Breast epithelium (tissue), 4 donors: ENCODE data around the gene AP1AR. TPM values are rescaled to one million over a fixed set of nuclear protein-coding genes. Genes with fewer than 3 reads are reported as not detected.

Experiments
- DNase-seq, 2 donors: peaks; one replicate each; pipeline ENCODE4 v3.0.0-alpha.2; 2019; ENCODE audit warnings: low spot score in 2 of 2
- H3K27ac ChIP-seq, 2 donors: fragments of 200-600 bp; sonication (generic) in 1 of 2; one replicate each; pipeline ENCODE4 v1.5.1; 2016 to 2019; ENCODE audit warnings: mild to moderate bottlenecking in 1 of 2
- H3K27me3 ChIP-seq, 2 donors: fragments of 200-600 bp; sonication (generic) in 1 of 2; one replicate each; pipeline versions ENCODE4 v1.5.1 to v1.6.0; 2017 to 2019; ENCODE audit warnings: control low read depth in 1 of 2, mild to moderate bottlenecking in 1 of 2
- H3K36me3 ChIP-seq: fragments of 200-600 bp; one replicate; pipeline ENCODE4 v1.5.1; 2019
- H3K4me1 ChIP-seq, 2 donors: fragments of 200-600 bp; sonication (generic); one replicate each; pipeline ENCODE4 v1.5.1; 2016 to 2019; ENCODE audit warnings: control low read depth in 1 of 2
- H3K4me3 ChIP-seq, 3 donors: fragments of 200-600 bp; sonication (generic); 1 replicate in 2 of 3; 2 replicates in 1 of 3; pipeline ENCODE4 v1.5.1; 2016 to 2019; ENCODE audit warnings: mild to moderate bottlenecking in 3 of 3, moderate library complexity in 2 of 3
- H3K9me3 ChIP-seq, 2 donors: fragments of 200-600 bp; sonication (generic) in 1 of 2; one replicate each; pipeline ENCODE4 v1.5.1; 2016 to 2019; ENCODE audit warnings: control low read depth in 1 of 2
- CTCF ChIP-seq, 3 donors: fragments of 450-650 bp; IDR thresholded peaks; one replicate each; pipeline ENCODE4 v1.5.1; 2016 to 2017; ENCODE audit warnings: antibody characterized with exemption in 3 of 3, mild to moderate bottlenecking in 3 of 3, moderate library complexity in 3 of 3
- POLR2A ChIP-seq: fragments of 450-650 bp; IDR thresholded peaks from one replicate; pipeline ENCODE4 v1.6.1; 2016; ENCODE audit warnings: antibody characterized with exemption, mild to moderate bottlenecking, moderate library complexity
- POLR2AphosphoS5 ChIP-seq, 3 donors: sonication (generic); formaldehyde crosslinking; IDR thresholded peaks; one replicate each; pipeline ENCODE4 v1.6.1; 2017; ENCODE audit warnings: antibody characterized with exemption in 3 of 3
- intact Hi-C: fragments of 100-400 bp; cut with DNase I; formaldehyde crosslinking; loops from one replicate; pipeline ENCODE4 v1.15.1; 2023; ENCODE audit warnings: low total_unique reads
- total RNA-seq, 3 donors: library from RNA; depleted of rRNA; stranded (reverse); fragments of >200 nt; gene quantifications; one replicate each; pipeline ENCODE4 v1.1.0, GENCODE V29; 2016

AP1AR gene
- total RNA-seq, 3 donors from 2014 or later: 20.2 to 36.1 (median 23.6) TPM

DNA sequence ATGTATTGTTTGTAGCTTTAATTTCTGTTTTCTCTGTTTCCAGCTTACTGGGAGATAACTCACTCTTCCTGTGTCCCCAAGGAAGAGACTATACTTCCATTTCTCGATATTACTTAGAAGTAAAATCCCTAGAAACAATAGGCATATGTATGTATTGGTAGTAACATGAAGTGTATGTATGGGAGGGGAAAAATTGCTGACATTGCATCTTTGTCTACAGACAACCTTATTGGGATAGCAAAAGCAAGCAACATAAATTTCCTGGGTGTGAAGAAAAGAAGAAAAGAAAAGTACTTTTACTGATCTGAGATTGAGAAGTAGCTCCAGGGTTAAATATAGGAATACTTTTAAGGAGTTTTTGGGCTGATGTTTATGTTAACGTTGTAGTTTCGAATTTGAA lies 15.4 kb downstream of the AP1AR start:
- Histone ChIP-seq H3K36me3 (no peaks in the 10 kb centered on the region), H3K27me3 (no peaks in the 10 kb centered on the region), H3K9me3 (no peaks in the 10 kb centered on the region), H3K4me3 (no peak overlapping the region), H3K27ac (no peak overlapping the region), H3K4me1 (no peaks in the 10 kb centered on the region)
- no peak for DNase-seq
- no peak for TF ChIP-seq POLR2AphosphoS5 (IDR thresholded peaks at IDR 0.05)
- no peak for TF ChIP-seq POLR2A
- TF ChIP-seq CTCF (IDR thresholded peaks at IDR 0.05): no peak
- intact Hi-C loops: loop anchor here (10.0 kb wide), 1 partner anchor 112 kb away; no protein-coding TSS in a partner anchor

DNA sequence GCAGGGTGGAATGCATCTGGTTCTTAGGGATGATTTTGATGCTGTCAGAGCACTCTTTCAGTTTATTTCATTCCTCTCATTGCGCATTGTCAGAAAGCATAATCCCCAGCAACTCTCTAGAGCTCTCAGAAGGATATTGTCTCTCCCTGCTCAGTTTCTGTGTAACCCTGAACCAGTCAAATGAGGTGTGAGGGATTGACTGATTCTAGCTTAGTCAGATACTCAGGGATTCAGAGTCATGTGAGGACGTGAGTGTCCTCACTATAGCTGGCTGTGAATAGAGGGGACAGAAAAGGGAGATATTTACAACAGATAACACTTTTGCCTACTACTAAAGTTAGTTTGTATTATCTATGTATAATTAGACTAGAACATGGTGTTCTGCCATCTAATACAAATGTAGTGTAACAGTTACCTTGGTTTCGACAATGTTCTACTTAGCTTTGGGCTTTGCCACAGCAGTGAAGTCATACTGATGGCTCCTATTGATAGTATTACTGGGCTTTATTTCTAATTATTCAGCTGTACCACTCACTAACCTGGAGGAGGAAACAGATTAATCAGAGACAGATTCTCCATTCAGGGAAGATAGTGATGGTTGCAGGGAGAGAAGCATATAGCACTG lies 19.5 kb downstream of the AP1AR start:
- DNase-seq: no peak
- no peak overlapping the region for H3K27ac ChIP-seq
- H3K4me3 ChIP-seq: no peak overlapping the region
- no peaks in the 10 kb centered on the region for H3K4me1 ChIP-seq
- H3K9me3 ChIP-seq: no peaks in the 10 kb centered on the region
- intact Hi-C loops: no loop called here
- TF ChIP-seq POLR2AphosphoS5 (IDR thresholded peaks at IDR 0.05) (no peak), POLR2A (no peak), CTCF (IDR thresholded peaks at IDR 0.05) (no peak)
- H3K36me3 ChIP-seq: no peaks in the 10 kb centered on the region
- no peaks in the 10 kb centered on the region for H3K27me3 ChIP-seq

GRCh38 chr4:112252234-112252633 lies 20.6 kb downstream of the AP1AR start:
- Histone ChIP-seq H3K27ac (no peak overlapping the region), H3K4me3 (no peak overlapping the region), H3K4me1 (no peaks in the 10 kb centered on the region), H3K9me3 (no peaks in the 10 kb centered on the region), H3K36me3 (no peaks in the 10 kb centered on the region), H3K27me3 (no peaks in the 10 kb centered on the region)
- no peak for DNase-seq
- intact Hi-C loops: no loop called here
- no peak for TF ChIP-seq POLR2A
- no peak for TF ChIP-seq CTCF (IDR thresholded peaks at IDR 0.05)
- TF ChIP-seq POLR2AphosphoS5 (IDR thresholded peaks at IDR 0.05): no peak

DNA sequence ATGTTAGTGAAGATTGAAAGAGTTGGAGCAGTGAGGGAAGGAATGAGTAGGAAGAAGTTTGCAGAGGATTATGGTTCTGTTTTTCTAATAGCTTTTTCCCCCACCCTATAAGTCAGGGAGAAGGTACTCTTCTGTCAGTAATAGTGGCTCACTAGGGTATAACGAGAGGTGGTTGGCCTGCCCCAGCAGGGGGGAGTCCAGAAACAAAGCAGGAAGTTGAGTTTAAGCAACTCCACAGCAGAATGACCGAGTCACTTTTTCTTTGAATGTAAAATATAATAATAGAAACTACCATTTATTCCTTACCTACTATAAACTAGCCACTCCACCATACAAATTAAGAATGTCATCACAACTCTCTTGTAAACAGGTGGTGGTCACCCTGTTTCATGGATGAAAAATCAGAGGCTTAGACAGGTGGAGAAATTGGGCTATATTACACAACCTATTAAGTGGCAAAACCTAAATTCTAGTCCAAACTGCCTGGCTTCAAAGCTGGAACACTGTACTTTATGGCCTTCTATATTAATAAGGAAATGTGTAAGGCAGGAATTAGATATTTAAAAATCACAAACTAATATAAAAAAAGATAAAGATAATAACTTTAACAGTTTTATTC lies 21.9 kb downstream of the AP1AR start:
- no peaks in the 10 kb centered on the region for H3K4me1 ChIP-seq
- H3K9me3 ChIP-seq: no peaks in the 10 kb centered on the region
- intact Hi-C loops: no loop called here
- H3K4me3 ChIP-seq: no peak overlapping the region
- H3K36me3 ChIP-seq: no peaks in the 10 kb centered on the region
- H3K27ac ChIP-seq: no peak overlapping the region
- TF ChIP-seq CTCF (IDR thresholded peaks at IDR 0.05) (no peak), POLR2A (no peak), POLR2AphosphoS5 (IDR thresholded peaks at IDR 0.05) (no peak)
- no peak for DNase-seq
- H3K27me3 ChIP-seq: no peaks in the 10 kb centered on the region

DNA sequence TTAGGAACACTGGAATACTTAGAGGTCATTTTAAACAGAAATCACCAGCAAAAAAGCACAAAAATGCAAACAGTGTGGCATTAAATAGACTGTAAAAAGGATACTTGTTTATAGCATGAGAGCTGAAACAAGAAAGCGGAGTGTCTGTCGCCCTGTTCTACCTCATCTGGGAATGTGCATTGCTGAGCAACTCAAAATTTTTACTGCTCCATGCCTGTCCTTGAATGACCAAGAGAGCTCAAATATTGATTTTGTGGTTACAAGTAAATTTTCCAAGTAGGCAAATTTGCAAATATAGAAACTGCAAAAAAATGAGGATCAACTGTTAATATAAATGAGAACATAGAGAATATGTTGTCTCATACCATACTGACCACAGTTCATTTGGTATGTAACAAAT lies 25.5 kb downstream of the AP1AR start:
- Histone ChIP-seq H3K27me3 (no peaks in the 10 kb centered on the region), H3K9me3 (no peaks in the 10 kb centered on the region), H3K4me3 (no peak overlapping the region), H3K27ac (no peak overlapping the region), H3K36me3 (no peaks in the 10 kb centered on the region), H3K4me1 (no peaks in the 10 kb centered on the region)
- TF ChIP-seq POLR2AphosphoS5 (IDR thresholded peaks at IDR 0.05): no peak
- no peak for TF ChIP-seq POLR2A
- TF ChIP-seq CTCF (IDR thresholded peaks at IDR 0.05): no peak
- DNase-seq: no peak
- intact Hi-C loops: no loop called here
